ENCODE measurements around the gene CCNY. TPM values are rescaled to one million over a fixed set of nuclear protein-coding genes. Genes with fewer than 3 reads are reported as not detected.

CCNY gene
- total RNA-seq, 4 donors from 2014 or later = 23.3 to 72.3 (median 26.7) TPM

GRCh38 chr10:35335133-35336083 lies 901 bp upstream of the CCNY start:
- DNase-seq (ENCODE audit: low spot score in 2 of 2) = no peak
- peak overlapping the region; percentile 88 for H3K4me3 ChIP-seq (ENCODE audit: low read depth, poor library complexity, severe bottlenecking)
- intact Hi-C loops (cut with DNase I; ENCODE audit: low total_unique reads) = no loop called here
- TF ChIP-seq POLR2A (IDR thresholded peaks at IDR 0.05) = no peak
- TF ChIP-seq, protein P1, sequence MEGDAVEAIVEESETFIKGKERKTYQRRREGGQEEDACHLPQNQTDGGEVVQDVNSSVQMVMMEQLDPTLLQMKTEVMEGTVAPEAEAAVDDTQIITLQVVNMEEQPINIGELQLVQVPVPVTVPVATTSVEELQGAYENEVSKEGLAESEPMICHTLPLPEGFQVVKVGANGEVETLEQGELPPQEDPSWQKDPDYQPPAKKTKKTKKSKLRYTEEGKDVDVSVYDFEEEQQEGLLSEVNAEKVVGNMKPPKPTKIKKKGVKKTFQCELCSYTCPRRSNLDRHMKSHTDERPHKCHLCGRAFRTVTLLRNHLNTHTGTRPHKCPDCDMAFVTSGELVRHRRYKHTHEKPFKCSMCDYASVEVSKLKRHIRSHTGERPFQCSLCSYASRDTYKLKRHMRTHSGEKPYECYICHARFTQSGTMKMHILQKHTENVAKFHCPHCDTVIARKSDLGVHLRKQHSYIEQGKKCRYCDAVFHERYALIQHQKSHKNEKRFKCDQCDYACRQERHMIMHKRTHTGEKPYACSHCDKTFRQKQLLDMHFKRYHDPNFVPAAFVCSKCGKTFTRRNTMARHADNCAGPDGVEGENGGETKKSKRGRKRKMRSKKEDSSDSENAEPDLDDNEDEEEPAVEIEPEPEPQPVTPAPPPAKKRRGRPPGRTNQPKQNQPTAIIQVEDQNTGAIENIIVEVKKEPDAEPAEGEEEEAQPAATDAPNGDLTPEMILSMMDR (IDR thresholded peaks at IDR 0.05) = no peak
- WGBS, 2 donors = 17 to 21% methylated on average over 34 of the region's 34 CpGs

- intact Hi-C loops (cut with DNase I; ENCODE audit: low total_unique reads) = no loop called here
- TF ChIP-seq POLR2A (IDR thresholded peaks at IDR 0.05) = no peak
- TF ChIP-seq, protein P1 (IDR thresholded peaks at IDR 0.05) = no peak
- H3K4me3 ChIP-seq (ENCODE audit: low read depth, poor library complexity, severe bottlenecking) = peak overlapping the region; percentile 57
- peak in 1 of 2 donors; percentile 88 for DNase-seq (ENCODE audit: low spot score in 2 of 2)
- 1 to 2% methylated on average over 30 to 49 of the region's 88 CpGs for WGBS, 2 donors
Observed at GRCh38 chr10:35336921-35337823, 863 bp downstream of the CCNY start.

GRCh38 chr10:35339942-35340341 lies 3.6 kb downstream of the CCNY start:
- TF ChIP-seq, protein P1 (IDR thresholded peaks at IDR 0.05) = no peak
- TF ChIP-seq POLR2A (IDR thresholded peaks at IDR 0.05) = no peak
- no peak overlapping the region for H3K4me3 ChIP-seq (ENCODE audit: low read depth, poor library complexity, severe bottlenecking)
- intact Hi-C loops (cut with DNase I; ENCODE audit: low total_unique reads) = no loop called here
- 63 to 73% methylated on average over 2 of the region's 2 CpGs for WGBS, 2 donors
- DNase-seq (ENCODE audit: low spot score in 2 of 2) = no peak

GRCh38 chr10:35340975-35341374 lies 4.7 kb downstream of the CCNY start:
- TF ChIP-seq, protein P1 (IDR thresholded peaks at IDR 0.05) = no peak
- no peak for TF ChIP-seq POLR2A (IDR thresholded peaks at IDR 0.05)
- intact Hi-C loops (cut with DNase I; ENCODE audit: low total_unique reads) = no loop called here
- WGBS, 2 donors = 41 to 53% methylated on average over 6 of the region's 6 CpGs
- no peak overlapping the region for H3K4me3 ChIP-seq (ENCODE audit: low read depth, poor library complexity, severe bottlenecking)
- no peak for DNase-seq (ENCODE audit: low spot score in 2 of 2)

DNA sequence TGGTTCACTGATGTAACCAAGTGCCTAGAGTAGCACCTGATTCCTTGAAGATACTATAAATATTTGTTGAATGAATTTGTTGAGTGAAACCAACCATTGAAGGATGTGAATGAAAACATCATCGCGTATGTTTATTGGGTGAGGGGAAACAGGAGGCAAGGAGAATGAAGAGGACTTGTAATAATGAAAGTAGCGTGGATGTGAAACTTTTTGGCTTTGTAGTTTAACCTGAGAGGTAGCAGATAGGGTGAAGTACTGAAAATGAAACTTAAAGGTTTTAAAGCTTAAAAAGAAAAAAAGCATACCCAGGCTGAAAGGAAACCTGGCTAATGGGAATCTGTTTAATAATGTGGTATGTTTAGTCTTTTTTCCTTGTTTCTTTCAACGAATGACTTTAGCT lies 5.2 kb downstream of the CCNY start:
- no peak overlapping the region for H3K4me3 ChIP-seq (ENCODE audit: low read depth, poor library complexity, severe bottlenecking)
- TF ChIP-seq, protein P1 (IDR thresholded peaks at IDR 0.05) = no peak
- no peak for TF ChIP-seq POLR2A (IDR thresholded peaks at IDR 0.05)
- intact Hi-C loops (cut with DNase I; ENCODE audit: low total_unique reads) = no loop called here
- 71 to 75% methylated on average over 4 of the region's 4 CpGs for WGBS, 2 donors
- no peak for DNase-seq (ENCODE audit: low spot score in 2 of 2)

Measured in lower leg skin (tissue), 4 donors.